ENCODE measurements around the gene MYL12B. TPM values are rescaled to one million over a fixed set of nuclear protein-coding genes. Genes with fewer than 3 reads are reported as not detected.

Gene MYL12B
- total and polyA plus RNA-seq, 12 donors = 259 to 810 (median 446) TPM

DNA sequence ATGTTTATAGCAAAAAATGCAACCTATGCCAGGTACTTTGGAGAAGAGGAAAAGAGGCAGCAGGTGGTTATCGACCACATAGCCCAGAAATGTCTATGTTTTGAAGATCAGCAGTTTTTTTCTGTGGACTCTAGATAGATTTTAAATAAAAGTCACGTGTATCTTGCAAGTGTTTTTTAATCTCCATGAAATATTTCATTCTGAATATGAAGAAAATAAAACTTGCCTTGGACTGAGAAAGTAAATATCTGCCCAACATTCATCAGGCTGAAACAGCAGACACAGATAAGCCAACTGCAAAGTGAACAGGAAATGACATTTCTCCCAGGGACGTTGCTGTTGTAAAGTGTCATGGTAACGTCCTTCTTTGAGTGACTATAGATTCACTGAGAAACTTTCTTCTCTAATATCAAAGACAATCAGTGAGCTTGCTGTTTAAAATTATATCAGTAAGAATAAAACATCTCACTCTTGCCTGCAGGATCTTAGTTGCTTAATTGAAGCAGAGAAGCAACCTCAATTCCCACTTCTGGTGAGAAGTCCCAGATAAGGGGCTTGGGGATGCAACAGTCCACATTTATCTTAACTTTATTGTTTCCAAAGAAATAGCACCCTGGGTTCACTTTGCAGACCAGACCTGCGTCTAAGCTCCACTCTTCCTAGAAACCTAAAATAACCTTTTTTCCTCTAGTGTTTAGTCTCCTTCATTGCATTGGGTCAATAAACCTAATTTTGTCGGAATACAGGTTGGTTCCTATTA lies 48.5 kb upstream of the MYL12B start:
- DNase-seq = peak in 1 of 7 donors; percentile 7
- Histone ChIP-seq H3K4me1 (replicated peaks in 1 of 2) (peaks cover 11 to 19% of the 10 kb centered on the region in 2 donors), H3K27ac (peak overlapping the region in 1 of 5 donors; percentile 18), H3K9me3 (replicated peaks in 1 of 3) (no peaks in the 10 kb centered on the region), H3K4me3 (no peak overlapping the region), H3K36me3 (replicated peaks in 1 of 2) (no peaks in the 10 kb centered on the region), H3K27me3 (no peaks in the 10 kb centered on the region)
- 28 to 46% (median 35%) methylated on average over 6 of the region's 6 CpGs for WGBS, 4 donors
- TF ChIP-seq, protein P1, sequence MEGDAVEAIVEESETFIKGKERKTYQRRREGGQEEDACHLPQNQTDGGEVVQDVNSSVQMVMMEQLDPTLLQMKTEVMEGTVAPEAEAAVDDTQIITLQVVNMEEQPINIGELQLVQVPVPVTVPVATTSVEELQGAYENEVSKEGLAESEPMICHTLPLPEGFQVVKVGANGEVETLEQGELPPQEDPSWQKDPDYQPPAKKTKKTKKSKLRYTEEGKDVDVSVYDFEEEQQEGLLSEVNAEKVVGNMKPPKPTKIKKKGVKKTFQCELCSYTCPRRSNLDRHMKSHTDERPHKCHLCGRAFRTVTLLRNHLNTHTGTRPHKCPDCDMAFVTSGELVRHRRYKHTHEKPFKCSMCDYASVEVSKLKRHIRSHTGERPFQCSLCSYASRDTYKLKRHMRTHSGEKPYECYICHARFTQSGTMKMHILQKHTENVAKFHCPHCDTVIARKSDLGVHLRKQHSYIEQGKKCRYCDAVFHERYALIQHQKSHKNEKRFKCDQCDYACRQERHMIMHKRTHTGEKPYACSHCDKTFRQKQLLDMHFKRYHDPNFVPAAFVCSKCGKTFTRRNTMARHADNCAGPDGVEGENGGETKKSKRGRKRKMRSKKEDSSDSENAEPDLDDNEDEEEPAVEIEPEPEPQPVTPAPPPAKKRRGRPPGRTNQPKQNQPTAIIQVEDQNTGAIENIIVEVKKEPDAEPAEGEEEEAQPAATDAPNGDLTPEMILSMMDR (IDR thresholded peaks at IDR 0.05) = no peak
- TF ChIP-seq POLR2A (IDR thresholded peaks at IDR 0.05) = no peak
- intact Hi-C loops (cut with DNase I) = no loop called here

DNA sequence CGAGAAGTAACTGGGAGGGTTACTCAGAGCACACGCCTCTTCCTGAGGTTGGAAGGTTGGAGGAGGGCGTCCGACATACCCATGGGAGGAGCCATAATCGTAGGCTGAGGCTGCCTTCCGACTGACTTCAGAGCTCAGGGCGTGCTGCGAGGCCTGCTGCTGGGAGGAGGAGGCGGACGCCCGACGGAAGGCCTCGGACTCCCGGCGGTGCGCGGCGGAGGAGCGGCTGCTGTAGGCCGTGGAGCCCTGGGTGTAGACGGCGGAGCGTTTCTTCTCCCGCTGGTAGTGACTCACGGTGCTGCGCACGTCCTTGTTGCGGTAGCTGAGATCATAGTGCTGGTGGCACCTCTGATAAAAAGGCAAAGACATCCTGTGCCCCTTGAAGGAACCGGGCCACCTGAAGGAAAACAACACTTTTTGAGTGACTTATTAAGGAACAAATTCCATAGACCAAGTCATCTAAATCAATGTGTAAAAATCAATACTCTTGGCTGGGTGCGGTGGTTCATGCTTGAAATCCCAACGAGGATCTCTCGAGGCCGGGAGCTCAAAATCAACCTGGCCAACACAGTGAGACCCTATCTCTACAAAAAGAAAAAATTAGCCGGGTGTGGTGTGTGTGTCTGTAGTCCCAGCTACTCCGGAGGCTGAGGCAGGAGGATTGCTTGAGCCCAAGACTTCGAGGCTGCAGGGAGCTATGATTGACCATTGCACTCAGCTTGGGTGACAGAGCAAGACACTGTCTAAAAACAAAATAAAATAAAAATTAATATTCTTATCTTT lies 46.9 kb upstream of the MYL12B start:
- Histone ChIP-seq H3K27me3 (no peaks in the 10 kb centered on the region), H3K4me1 (replicated peaks in 1 of 2) (peaks cover 11 to 24% of the 10 kb centered on the region in 2 donors), H3K4me3 (no peak overlapping the region), H3K9me3 (replicated peaks in 1 of 3) (no peaks in the 10 kb centered on the region), H3K27ac (no peak overlapping the region), H3K36me3 (replicated peaks in 1 of 2) (no peaks in the 10 kb centered on the region)
- 95 to 98% (median 96%) methylated on average over 36 of the region's 36 CpGs for WGBS, 4 donors
- TF ChIP-seq, protein P1 (IDR thresholded peaks at IDR 0.05) = no peak
- TF ChIP-seq POLR2A (IDR thresholded peaks at IDR 0.05) = no peak
- no peak for DNase-seq
- intact Hi-C loops (cut with DNase I) = no loop called here

DNA sequence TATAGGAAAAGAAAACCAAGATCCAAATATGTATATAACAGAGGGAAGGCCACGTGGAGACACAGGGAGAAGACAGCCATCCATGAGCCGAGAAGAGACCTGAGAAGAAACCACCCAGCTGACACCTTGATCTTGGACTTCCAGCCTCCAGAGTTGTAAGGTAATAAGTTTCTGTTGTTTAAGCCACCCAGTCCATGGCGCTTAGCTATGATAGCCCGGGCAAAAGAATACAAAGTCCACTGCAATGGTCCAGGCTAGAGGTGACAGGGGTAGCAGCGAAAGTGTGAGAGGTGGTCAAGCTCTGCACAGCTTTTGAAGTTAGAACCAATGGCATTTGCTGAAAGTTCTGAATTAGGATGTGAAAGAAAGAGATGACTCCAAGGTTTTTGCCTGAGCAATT lies 44.9 kb upstream of the MYL12B start:
- no peak for DNase-seq
- 76 to 95% (median 79%) methylated on average over 5 of the region's 5 CpGs for WGBS, 4 donors
- Histone ChIP-seq H3K9me3 (replicated peaks in 1 of 3) (no peaks in the 10 kb centered on the region), H3K27me3 (no peaks in the 10 kb centered on the region), H3K4me1 (replicated peaks in 1 of 2) (peaks cover 9 to 18% of the 10 kb centered on the region in 2 donors), H3K4me3 (no peak overlapping the region), H3K36me3 (replicated peaks in 1 of 2) (no peaks in the 10 kb centered on the region), H3K27ac (no peak overlapping the region)
- no peak for TF ChIP-seq POLR2A (IDR thresholded peaks at IDR 0.05)
- TF ChIP-seq, protein P1 (IDR thresholded peaks at IDR 0.05) = no peak
- intact Hi-C loops (cut with DNase I) = no loop called here

DNA sequence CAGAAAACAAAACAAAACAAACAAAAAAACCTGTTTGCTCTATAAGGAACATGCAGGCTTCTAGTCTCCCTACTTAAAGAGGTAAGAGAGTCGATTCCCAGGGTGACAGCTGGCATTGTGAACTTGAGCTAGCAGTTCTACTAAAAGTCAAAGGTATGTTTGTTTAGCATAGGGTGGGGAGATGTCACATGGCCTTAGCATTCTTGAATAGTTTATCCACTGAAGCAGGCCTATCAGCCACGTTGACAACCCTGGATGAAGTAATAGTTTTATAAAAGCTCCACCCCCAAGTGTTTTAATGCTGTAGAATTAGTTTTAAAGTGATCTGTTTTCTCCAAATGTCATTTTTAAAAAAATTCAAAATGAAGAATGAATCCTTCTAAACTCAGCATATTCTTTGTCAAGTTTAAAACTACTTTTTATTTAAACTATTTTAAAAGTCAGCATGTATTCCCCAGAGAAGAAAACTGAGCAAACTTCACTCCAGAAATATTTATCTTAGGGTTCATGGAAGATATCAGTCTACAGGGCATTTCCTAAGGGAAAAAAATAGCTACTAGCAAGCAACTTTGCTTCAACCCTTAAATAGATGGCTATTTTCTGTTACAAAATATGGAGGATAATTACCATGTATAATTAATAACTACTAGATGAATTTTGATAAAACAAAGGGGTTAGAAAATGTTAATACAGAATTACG lies 43.8 kb upstream of the MYL12B start:
- Histone ChIP-seq H3K27me3 (no peaks in the 10 kb centered on the region), H3K9me3 (replicated peaks in 1 of 3) (no peaks in the 10 kb centered on the region), H3K4me3 (no peak overlapping the region), H3K36me3 (replicated peaks in 1 of 2) (no peaks in the 10 kb centered on the region), H3K4me1 (replicated peaks in 1 of 2) (peaks cover 8 to 10% of the 10 kb centered on the region in 2 donors), H3K27ac (no peak overlapping the region)
- TF ChIP-seq, protein P1 (IDR thresholded peaks at IDR 0.05) = no peak
- no peak for TF ChIP-seq POLR2A (IDR thresholded peaks at IDR 0.05)
- no peak for DNase-seq
- WGBS, 4 donors = 47 to 56% (median 54%) methylated on average over 3 of the region's 3 CpGs
- intact Hi-C loops (cut with DNase I) = no loop called here

Data from adrenal gland (tissue), 12 donors.